ENCODE measurements around the gene G3BP2. TPM values are rescaled to one million over a fixed set of nuclear protein-coding genes. Genes with fewer than 3 reads are reported as not detected.

Gene G3BP2
- 84.8 and 115 TPM in 2 replicates for total RNA-seq

GRCh38 chr4:75673027-75673958, at the start of gene G3BP2:
G3BP2 (minus strand) TSS chr4:75673411; CDS start chr4:75662025, 11,386 bp downstream.

GRCh38 chr4:75630174-75630936, 42.9 kb downstream of the G3BP2 start, which contains the start of gene CDKL2:
CDKL2 (minus strand) TSS chr4:75630528; CDS start chr4:75625988, 4,540 bp downstream.

Other genes starting within 250 kb of the G3BP2 start
- gene RCHY1, start 159.0 kb downstream of the G3BP2 start, total RNA-seq: 16.1 and 22.0 TPM in 2 replicates
- gene THAP6, start 158.9 kb downstream of the G3BP2 start, total RNA-seq: 4.9 and 9.6 TPM in 2 replicates
- gene ODAPH, start 117.3 kb downstream of the G3BP2 start, total RNA-seq: not detected in 2 replicates
- 0.86 and 0.89 TPM in 2 replicates for gene CDKL2, start 42.9 kb downstream of the G3BP2 start, total RNA-seq
- 98.3 and 128 TPM in 2 replicates for gene USO1, start 51.2 kb upstream of the G3BP2 start, total RNA-seq
- gene PPEF2, start 229.0 kb upstream of the G3BP2 start, total RNA-seq: not detected in 2 replicates

Measured in myometrial cell (primary cell).